MM.1S (cell line): ENCODE measurements around the gene MSL1.

ENCODE experiments used
- CTCF ChIP-seq: fragments of 300-600 bp; sonication (generic); IDR thresholded peaks from 2 replicates; pipeline ENCODE4 v1.5.1; 2016; ENCODE audit warnings: antibody characterized with exemption, low read length, mixed read lengths
- EZH2 ChIP-seq: fragments of 300-600 bp; sonication (generic); optimal IDR thresholded peaks from 2 replicates; pipeline ENCODE3; 2017; ENCODE audit warnings: low read depth, mild to moderate bottlenecking, antibody characterized with exemption, low read length, mixed read lengths

DNA sequence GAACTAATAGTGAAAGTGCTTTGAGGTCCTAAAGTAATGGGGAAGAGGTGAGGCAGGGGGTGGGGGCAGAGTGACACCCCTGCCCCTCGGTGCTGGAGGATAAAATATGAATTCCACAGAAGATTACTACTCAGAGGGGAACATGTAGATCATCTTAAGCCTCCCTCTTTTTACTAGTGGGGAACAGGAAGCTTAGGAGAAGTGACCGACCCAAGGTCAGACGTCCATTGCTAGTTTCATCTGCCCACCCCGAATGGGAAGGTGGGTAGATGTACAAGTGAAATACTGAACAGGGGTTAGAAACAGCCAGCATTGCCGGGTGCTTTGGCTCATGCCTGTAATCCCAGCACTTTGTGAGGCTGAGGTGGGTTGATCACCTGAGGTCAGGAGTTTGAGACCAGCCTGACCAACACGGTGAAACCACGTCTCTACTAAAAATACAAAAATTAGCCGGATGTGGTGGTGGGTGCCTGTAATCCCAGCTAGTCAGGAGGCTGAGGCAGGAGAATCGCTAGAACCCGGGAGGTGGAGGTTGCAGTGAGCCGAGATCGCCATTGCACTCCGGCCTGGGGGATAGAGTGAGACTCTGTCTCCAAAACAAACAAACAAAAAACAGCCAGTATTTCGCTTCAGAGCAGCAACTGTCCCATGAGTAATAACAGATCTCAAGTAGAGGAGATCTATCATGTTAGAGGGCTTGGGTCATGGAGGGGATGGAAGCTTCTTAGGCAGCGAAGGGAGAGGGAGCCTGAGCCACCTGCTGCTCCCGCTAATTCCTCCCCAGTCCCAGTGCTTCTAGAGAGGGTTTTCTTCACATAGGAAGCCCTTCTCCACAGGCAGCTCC, 20.2 kb upstream of the MSL1 start:
- TF ChIP-seq CTCF = no peak
- no peak for TF ChIP-seq EZH2
